CD14-positive monocyte (primary cell): ENCODE data around the gene TMEM115. TPM values are rescaled to one million over a fixed set of nuclear protein-coding genes. Genes with fewer than 3 reads are reported as not detected.

Experiments
- DNase-seq, 3 donors: peaks; one replicate each; pipeline ENCODE4 v3.0.0-alpha.2; 2011 to 2022
- H2AFZ ChIP-seq: 2 replicates; pipeline ENCODE4 v1.6.0; 2012; ENCODE audit warnings: mild to moderate bottlenecking, low read depth, low read length, inconsistent platforms; ENCODE audit not compliant: insufficient read depth, poor library complexity, severe bottlenecking
- H3K27ac ChIP-seq, 2 donors: 1 replicate in 1 of 2; 2 replicates in 1 of 2; pipeline ENCODE4 v1.5.1; 2012 to 2013; ENCODE audit warnings: low read length in 2 of 2, control low read depth in 1 of 2, inconsistent platforms in 1 of 2, low read depth in 1 of 2, mild to moderate bottlenecking in 1 of 2
- H3K27me3 ChIP-seq, 2 donors: one replicate each; pipeline versions ENCODE4 v1.6.0 to v1.6.1; 2011 to 2013; ENCODE audit warnings: low read length in 2 of 2; ENCODE audit not compliant: control insufficient read depth in 2 of 2, insufficient read depth in 2 of 2
- H3K36me3 ChIP-seq, 2 donors: replicated peaks in 1 of 2; 1 replicate in 1 of 2; 2 replicates in 1 of 2; pipeline versions ENCODE4 v1.5.1 to v1.6.1; 2012 to 2013; ENCODE audit warnings: low read length in 2 of 2, control low read depth in 1 of 2, inconsistent platforms in 1 of 2, mild to moderate bottlenecking in 1 of 2; ENCODE audit not compliant: insufficient read depth in 2 of 2, control insufficient read depth in 1 of 2
- H3K4me1 ChIP-seq, 2 donors: 1 replicate in 1 of 2; 2 replicates in 1 of 2; pipeline versions ENCODE4 v1.5.1 to v1.6.1; 2012 to 2013; ENCODE audit warnings: low read length in 2 of 2, control low read depth in 1 of 2, inconsistent platforms in 1 of 2, mild to moderate bottlenecking in 1 of 2, moderate library complexity in 1 of 2; ENCODE audit not compliant: insufficient read depth in 2 of 2, control insufficient read depth in 1 of 2
- H3K4me2 ChIP-seq: replicated peaks from 2 replicates; pipeline ENCODE3; 2012; ENCODE audit warnings: low read length, moderate library complexity, mild to moderate bottlenecking; ENCODE audit not compliant: poor library complexity, severe bottlenecking; ENCODE audit errors: extremely low read depth
- H3K4me3 ChIP-seq, 3 experiments: fragments of 200-600 bp in 1 of 3; sonication (generic) in 1 of 3; replicated peaks in 1 of 3; 1 replicate in 2 of 3; 2 replicates in 1 of 3; pipeline ENCODE4 v1.5.1; 2011 to 2013; ENCODE audit warnings: low read length in 3 of 3, mild to moderate bottlenecking in 3 of 3, control low read depth in 2 of 3, low read depth in 2 of 3, inconsistent platforms in 1 of 3, moderate library complexity in 1 of 3
- H3K79me2 ChIP-seq: 2 replicates; pipeline ENCODE4 v1.6.0; 2012; ENCODE audit warnings: mild to moderate bottlenecking, control low read depth, inconsistent platforms, low read length, moderate library complexity; ENCODE audit not compliant: insufficient read depth
- H3K9ac ChIP-seq: 2 replicates; pipeline ENCODE4 v1.6.0; 2017; ENCODE audit warnings: low read length, mild to moderate bottlenecking; ENCODE audit not compliant: insufficient read depth, poor library complexity, severe bottlenecking
- H3K9me3 ChIP-seq, 2 donors: replicated peaks in 1 of 2; 1 replicate in 1 of 2; 2 replicates in 1 of 2; pipeline versions ENCODE4 v1.5.1 to v1.6.1; 2012 to 2013; ENCODE audit warnings: low read length in 2 of 2, control low read depth in 1 of 2; ENCODE audit not compliant: control insufficient read depth in 1 of 2, insufficient read depth in 1 of 2
- H4K20me1 ChIP-seq: 2 replicates; pipeline ENCODE4 v1.6.0; 2012; ENCODE audit warnings: mild to moderate bottlenecking, low read length, control low read depth, moderate library complexity; ENCODE audit not compliant: insufficient read depth
- H3K27ac Mint-ChIP-seq, 7 donors: one replicate each; pipeline ENCODE4 v1.8.0; 2020; ENCODE audit warnings: mild to moderate bottlenecking in 7 of 7, mixed read lengths in 7 of 7, moderate library complexity in 6 of 7, inconsistent platforms in 2 of 7
- H3K27me3 Mint-ChIP-seq, 3 donors: one replicate each; pipeline ENCODE4 v1.8.0; 2021 to 2022; ENCODE audit warnings: low read depth in 3 of 3, mild to moderate bottlenecking in 3 of 3, mixed read lengths in 3 of 3, moderate library complexity in 3 of 3, inconsistent platforms in 1 of 3
- H3K36me3 Mint-ChIP-seq, 2 donors: one replicate each; pipeline ENCODE4 v1.8.0; 2020; ENCODE audit warnings: mixed read lengths in 2 of 2, inconsistent platforms in 1 of 2, mild to moderate bottlenecking in 1 of 2
- H3K4me1 Mint-ChIP-seq: one replicate; pipeline ENCODE4 v1.8.0; 2020; ENCODE audit warnings: mild to moderate bottlenecking, mixed read lengths
- H3K4me3 Mint-ChIP-seq, 2 donors: one replicate each; pipeline ENCODE4 v1.8.0; 2020; ENCODE audit warnings: mild to moderate bottlenecking in 2 of 2, mixed read lengths in 2 of 2, moderate library complexity in 1 of 2
- H3K9me3 Mint-ChIP-seq, 7 donors: one replicate each; pipeline ENCODE4 v1.8.0; 2020 to 2022; ENCODE audit warnings: mixed read lengths in 7 of 7, mild to moderate bottlenecking in 6 of 7, moderate library complexity in 6 of 7, inconsistent platforms in 2 of 7
- WGBS: methylation state at CpG from one replicate; pipeline ENCODE4 v1.1.5; 2013; ENCODE audit warnings: missing lambda C conversion rate; ENCODE audit not compliant: insufficient coverage; 5-methylcytosine and 5-hydroxymethylcytosine counted together
- intact Hi-C, 2 donors: fragments of 100-400 bp; cut with micrococcal nuclease; formaldehyde crosslinking; loops; one replicate each; pipeline versions ENCODE4 v1.15.0 to v1.15.1; 2023
- polyA plus RNA-seq, 3 donors: library from polyadenylated mRNA; depleted of rRNA in 1 of 3; unstranded in 2 of 3; stranded (reverse) in 1 of 3; fragments of 300-500 nt in 2 of 3; fragments of >200 nt in 1 of 3; fragmentation: Illumina TruSeq in 2 of 3; gene quantifications; 1 replicate in 2 of 3; 2 replicates in 1 of 3; pipeline ENCODE4 v1.2.3, GENCODE V29; 2012 to 2021
- TF ChIP-seq, protein P1 (sequence below): fragments of 200-600 bp; IDR thresholded peaks from one replicate; pipeline ENCODE4 v1.8.0; 2022; ENCODE audit warnings: antibody characterized with exemption, mild to moderate bottlenecking

TMEM115 gene
- polyA plus RNA-seq, 3 donors, result 14.5 to 36.2 (median 32.9) TPM

DNA sequence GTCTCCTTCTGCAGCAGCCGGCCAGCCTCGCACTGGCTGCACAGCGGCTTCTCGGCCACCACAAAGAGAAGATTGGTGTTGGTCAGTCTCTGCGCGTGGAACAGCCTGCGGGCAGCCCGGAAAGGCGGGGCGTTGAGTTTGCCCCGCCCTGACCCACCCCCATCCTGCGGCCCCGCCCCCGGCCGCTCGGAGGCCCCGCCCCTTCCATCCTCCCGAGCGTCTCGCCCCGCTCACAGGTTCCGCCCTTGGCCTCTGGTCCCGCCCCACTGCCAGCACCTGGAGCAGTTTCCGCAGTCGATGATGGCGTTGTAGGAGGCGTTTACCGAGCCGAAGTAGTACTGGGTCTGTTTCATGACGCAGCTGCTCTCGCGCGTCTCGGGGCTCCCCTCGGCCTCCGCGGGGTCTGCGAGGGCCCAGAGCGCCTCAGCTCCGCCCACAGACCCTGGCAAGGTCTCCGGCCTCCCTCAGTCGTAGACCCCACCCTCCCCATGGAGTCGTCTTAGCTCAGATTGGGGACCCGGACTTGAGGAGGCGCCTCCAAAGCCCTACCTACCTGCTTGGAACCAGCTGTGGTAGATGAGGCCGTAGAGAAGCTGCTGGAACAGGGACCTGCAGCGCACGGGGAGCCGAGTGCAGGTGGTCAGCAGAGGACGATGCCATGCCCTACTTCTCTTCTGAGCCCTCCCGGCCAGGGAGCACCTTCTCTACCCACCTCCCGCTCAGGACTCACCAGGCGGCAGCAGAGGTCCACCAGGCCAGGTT is 5.9 kb upstream of the TMEM115 start:
- peak overlapping the region; percentile 41 to 77 (median 45) for H3K4me3 ChIP-seq
- H2AFZ ChIP-seq, result peak overlapping the region; percentile 94
- intact Hi-C loops, result no loop called here
- H3K27ac Mint-ChIP-seq, result peak overlapping the region in 3 of 7 donors; percentile 11 to 72 (median 66)
- TF ChIP-seq, protein P1, sequence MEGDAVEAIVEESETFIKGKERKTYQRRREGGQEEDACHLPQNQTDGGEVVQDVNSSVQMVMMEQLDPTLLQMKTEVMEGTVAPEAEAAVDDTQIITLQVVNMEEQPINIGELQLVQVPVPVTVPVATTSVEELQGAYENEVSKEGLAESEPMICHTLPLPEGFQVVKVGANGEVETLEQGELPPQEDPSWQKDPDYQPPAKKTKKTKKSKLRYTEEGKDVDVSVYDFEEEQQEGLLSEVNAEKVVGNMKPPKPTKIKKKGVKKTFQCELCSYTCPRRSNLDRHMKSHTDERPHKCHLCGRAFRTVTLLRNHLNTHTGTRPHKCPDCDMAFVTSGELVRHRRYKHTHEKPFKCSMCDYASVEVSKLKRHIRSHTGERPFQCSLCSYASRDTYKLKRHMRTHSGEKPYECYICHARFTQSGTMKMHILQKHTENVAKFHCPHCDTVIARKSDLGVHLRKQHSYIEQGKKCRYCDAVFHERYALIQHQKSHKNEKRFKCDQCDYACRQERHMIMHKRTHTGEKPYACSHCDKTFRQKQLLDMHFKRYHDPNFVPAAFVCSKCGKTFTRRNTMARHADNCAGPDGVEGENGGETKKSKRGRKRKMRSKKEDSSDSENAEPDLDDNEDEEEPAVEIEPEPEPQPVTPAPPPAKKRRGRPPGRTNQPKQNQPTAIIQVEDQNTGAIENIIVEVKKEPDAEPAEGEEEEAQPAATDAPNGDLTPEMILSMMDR, result no peak
- peaks cover 13% of the 10 kb centered on the region for H3K4me1 Mint-ChIP-seq
- H3K27me3 Mint-ChIP-seq, result peaks cover 11 to 30% (median 14%) of the 10 kb centered on the region in 3 donors
- H3K9me3 Mint-ChIP-seq, result peaks cover 0 to 3% (median 0%) of the 10 kb centered on the region in 7 donors
- peak overlapping the region; percentile 15 for H3K9ac ChIP-seq
- no peak overlapping the region for H3K27ac ChIP-seq
- H4K20me1 ChIP-seq, result no peaks in the 10 kb centered on the region
- DNase-seq, result peak; percentile 71 to 77 (median 72)
- no peaks in the 10 kb centered on the region for H3K9me3 ChIP-seq
- peak overlapping the region; percentile 91 for H3K4me2 ChIP-seq
- no peaks in the 10 kb centered on the region for H3K36me3 ChIP-seq
- peaks cover 13 to 15% of the 10 kb centered on the region in 2 donors for H3K4me1 ChIP-seq
- H3K79me2 ChIP-seq, result no peaks in the 10 kb centered on the region
- peaks cover 0 to 12% of the 10 kb centered on the region in 2 donors for H3K27me3 ChIP-seq
- WGBS, result under 1% methylated on average over 30 of the region's 53 CpGs
- H3K4me3 Mint-ChIP-seq, result peak overlapping the region; percentile 77 to 87
- H3K36me3 Mint-ChIP-seq, result no peaks in the 10 kb centered on the region

GRCh38 chr3:50364573-50365079 is 5.3 kb upstream of the TMEM115 start:
- Histone ChIP-seq H3K79me2 (no peaks in the 10 kb centered on the region), H3K27me3 (peaks cover 0 to 12% of the 10 kb centered on the region in 2 donors), H3K4me1 (peaks cover 15 to 19% of the 10 kb centered on the region in 2 donors), H3K9ac (no peak overlapping the region), H3K36me3 (no peaks in the 10 kb centered on the region), H3K9me3 (no peaks in the 10 kb centered on the region), H3K27ac (no peak overlapping the region), H3K4me3 (peak overlapping the region; percentile 23 to 77 (median 45)), H3K4me2 (peak overlapping the region; percentile 91), H2AFZ (peak overlapping the region; percentile 77), H4K20me1 (no peaks in the 10 kb centered on the region)
- Mint-ChIP-seq H3K4me1 (peaks cover 17% of the 10 kb centered on the region), H3K9me3 (peaks cover 0 to 3% (median 0%) of the 10 kb centered on the region in 7 donors), H3K27me3 (peaks cover 11 to 26% (median 12%) of the 10 kb centered on the region in 3 donors), H3K36me3 (no peaks in the 10 kb centered on the region), H3K4me3 (peak overlapping the region; percentile 77 to 87), H3K27ac (no peak overlapping the region)
- 13% methylated on average over 39 of the region's 48 CpGs for WGBS
- TF ChIP-seq, protein P1, result no peak
- intact Hi-C loops, result no loop called here
- no peak for DNase-seq
